KMS-11 (cell line): ENCODE results near the gene GAR1.
"Not testable (repeated sequence)": the region's sequence is repeated elsewhere in the genome, so short reads cannot be mapped to it uniquely, and the experiment has no call there.

ENCODE experiments used
- H2AFZ ChIP-seq: fragments of 200-600 bp; sonication (generic); 2 replicates; pipeline ENCODE4 v1.6.1; 2016; ENCODE audit warnings: antibody characterized with exemption, mixed run types, low read depth
- H3K27ac ChIP-seq: fragments of 200-600 bp; sonication (generic); 2 replicates; pipeline ENCODE4 v1.6.1; 2016; ENCODE audit warnings: mild to moderate bottlenecking, mixed run types
- H3K27me3 ChIP-seq: fragments of 200-600 bp; sonication (generic); 2 replicates; pipeline ENCODE4 v1.6.1; 2017; ENCODE audit warnings: mild to moderate bottlenecking, low read depth, mixed run types, moderate library complexity; ENCODE audit not compliant: insufficient read depth
- H3K36me3 ChIP-seq: fragments of 200-600 bp; sonication (generic); 2 replicates; pipeline ENCODE4 v1.6.1; 2017; ENCODE audit warnings: mild to moderate bottlenecking, mixed run types; ENCODE audit not compliant: insufficient read depth
- H3K4me1 ChIP-seq: fragments of 200-600 bp; sonication (generic); 2 replicates; pipeline ENCODE4 v1.6.1; 2016; ENCODE audit warnings: mild to moderate bottlenecking, low read depth, mixed run types; ENCODE audit not compliant: poor library complexity, severe bottlenecking
- H3K4me2 ChIP-seq: fragments of 200-600 bp; sonication (generic); 2 replicates; pipeline ENCODE4 v1.7.0; 2016; ENCODE audit warnings: mild to moderate bottlenecking, mixed run types
- H3K4me3 ChIP-seq: fragments of 200-600 bp; sonication (generic); IDR thresholded peaks from 2 replicates; pipeline ENCODE4 v1.6.1; 2017; ENCODE audit warnings: low read depth, low read length, mixed read lengths; ENCODE audit not compliant: insufficient read depth
- H3K79me2 ChIP-seq: fragments of 200-600 bp; sonication (generic); 2 replicates; pipeline ENCODE4 v1.6.1; 2016; ENCODE audit warnings: low read depth, mixed run types; ENCODE audit not compliant: insufficient read depth
- H3K9ac ChIP-seq: fragments of 200-600 bp; sonication (generic); 2 replicates; pipeline ENCODE4 v1.6.1; 2016; ENCODE audit warnings: mild to moderate bottlenecking, mixed run types
- H4K20me1 ChIP-seq: fragments of 200-600 bp; sonication (generic); 2 replicates; pipeline ENCODE4 v1.6.1; 2016; ENCODE audit warnings: mild to moderate bottlenecking, mixed run types; ENCODE audit not compliant: insufficient read depth
- CTCF ChIP-seq: fragments of 200-600 bp; sonication (generic); conservative IDR thresholded peaks from 2 replicates; pipeline ENCODE4 v1.6.1; 2017; ENCODE audit warnings: low read depth, mild to moderate bottlenecking, antibody characterized with exemption, low read length, moderate library complexity, mixed read lengths

Gene GAR1

GRCh38 chr4:109815151-109816081, at the start of gene GAR1:
Gene GAR1 (plus strand): TSS chr4:109815762. CDS start chr4:109816165, 403 bp downstream.
- Histone ChIP-seq H3K4me3 (peak within 1 kb of the TSS; percentile 79), H3K27ac (peak within 1 kb of the TSS; percentile 60), H2AFZ (peak within 1 kb of the TSS; percentile 87), H3K9ac (peak within 1 kb of the TSS; percentile 86), H4K20me1 (no peaks in the 10 kb centered on the region), H3K4me2 (peak within 1 kb of the TSS; percentile 99), H3K4me1 (peaks cover 23% of the 10 kb centered on the region), H3K79me2 (peaks cover 28% of the 10 kb centered on the region), H3K36me3 (peaks cover 12% of the 10 kb centered on the region; the same call in 1 of the 2 replicates), H3K27me3 (no peaks in the 10 kb centered on the region)
- no peak for TF ChIP-seq CTCF

- H3K4me1 ChIP-seq, H3K4me2 ChIP-seq, H3K27me3 ChIP-seq, H3K9ac ChIP-seq, H4K20me1 ChIP-seq, H3K36me3 ChIP-seq, H2AFZ ChIP-seq, H3K27ac ChIP-seq, H3K4me3 ChIP-seq, H3K79me2 ChIP-seq: not testable (repeated sequence)
Observed at GRCh38 chr4:109782092-109782491, 33.5 kb upstream of the GAR1 start.

GRCh38 chr4:109786846-109787245, 28.7 kb upstream of the GAR1 start:
- TF ChIP-seq CTCF: no peak
- Histone ChIP-seq H3K36me3 (no peaks in the 10 kb centered on the region), H3K9ac (no peak overlapping the region), H2AFZ (no peak overlapping the region), H3K27me3 (no peaks in the 10 kb centered on the region), H3K27ac (no peak overlapping the region), H3K4me3 (no peak overlapping the region), H3K79me2 (no peaks in the 10 kb centered on the region), H3K4me1 (no peaks in the 10 kb centered on the region), H3K4me2 (no peak overlapping the region), H4K20me1 (no peaks in the 10 kb centered on the region)

- Histone ChIP-seq H2AFZ (no peak overlapping the region), H3K9ac (no peak overlapping the region), H4K20me1 (no peaks in the 10 kb centered on the region), H3K79me2 (no peaks in the 10 kb centered on the region), H3K4me1 (no peaks in the 10 kb centered on the region), H3K4me3 (no peak overlapping the region), H3K27me3 (no peaks in the 10 kb centered on the region), H3K36me3 (no peaks in the 10 kb centered on the region), H3K4me2 (no peak overlapping the region), H3K27ac (no peak overlapping the region)
- no peak for TF ChIP-seq CTCF
Observed at GRCh38 chr4:109787807-109788206, 27.8 kb upstream of the GAR1 start.

- H3K36me3 ChIP-seq: no peaks in the 10 kb centered on the region
- H3K4me1 ChIP-seq: no peaks in the 10 kb centered on the region
Observed at GRCh38 chr4:109795059-109795458, 20.5 kb upstream of the GAR1 start.

More at GRCh38 chr4:109795059-109795458, 20.5 kb upstream of the GAR1 start:
- Histone ChIP-seq H3K4me2 (no peak overlapping the region), H3K79me2 (no peaks in the 10 kb centered on the region), H2AFZ (no peak overlapping the region), H4K20me1 (no peaks in the 10 kb centered on the region), H3K4me3 (no peak overlapping the region), H3K27ac (no peak overlapping the region), H3K9ac (no peak overlapping the region), H3K27me3 (no peaks in the 10 kb centered on the region)
- TF ChIP-seq CTCF: no peak
